Choroid plexus epithelial cell (primary cell): Measurements from ENCODE around the gene GRM8.

Experiments
- DNase-seq: peaks from one replicate; pipeline ENCODE4 v3.0.0-alpha.2; 2010; ENCODE audit warnings: low read depth
- H3K4me3 ChIP-seq: 2 replicates; pipeline ENCODE4 v1.5.1; 2011; ENCODE audit warnings: low read depth, mild to moderate bottlenecking, control low read depth, low read length, moderate library complexity
- CTCF ChIP-seq: conservative IDR thresholded peaks from 2 replicates; pipeline ENCODE4 v1.5.1; 2011; ENCODE audit warnings: low read depth, mild to moderate bottlenecking, control low read depth, inconsistent platforms, low read length, moderate library complexity

GRM8 gene

GRCh38 chr7:127189074-127189473 lies 63.7 kb downstream of the GRM8 start:
- no peak overlapping the region for H3K4me3 ChIP-seq
- no peak for DNase-seq
- no peak for TF ChIP-seq CTCF

GRCh38 chr7:127187740-127188139 lies 65.0 kb downstream of the GRM8 start:
- DNase-seq = no peak
- TF ChIP-seq CTCF = no peak
- H3K4me3 ChIP-seq = no peak overlapping the region

- no peak overlapping the region for H3K4me3 ChIP-seq
- no peak for DNase-seq
- no peak for TF ChIP-seq CTCF
These were observed 66.1 kb downstream of the GRM8 start for GRCh38 chr7:127186686-127187085.

- TF ChIP-seq CTCF = no peak
- no peak overlapping the region for H3K4me3 ChIP-seq
- no peak for DNase-seq
These were observed 75.6 kb downstream of the GRM8 start for GRCh38 chr7:127177156-127177555.

- TF ChIP-seq CTCF = no peak
- no peak for DNase-seq
- no peak overlapping the region for H3K4me3 ChIP-seq
These were observed 90.4 kb downstream of the GRM8 start for GRCh38 chr7:127162366-127162765.

- no peak for TF ChIP-seq CTCF
- no peak overlapping the region for H3K4me3 ChIP-seq
- no peak for DNase-seq
These were observed 94.1 kb downstream of the GRM8 start for GRCh38 chr7:127158659-127159058.

- TF ChIP-seq CTCF = no peak
- DNase-seq = no peak
- H3K4me3 ChIP-seq = no peak overlapping the region
These were observed 97.8 kb downstream of the GRM8 start for GRCh38 chr7:127154958-127155357.
